Caki2 (cell line): Measurements from ENCODE around the gene DNAJC16. TPM values are rescaled to one million over a fixed set of nuclear protein-coding genes. Genes with fewer than 3 reads are reported as not detected.
"Not testable (repeated sequence)": the region's sequence is repeated elsewhere in the genome, so short reads cannot be mapped to it uniquely, and the experiment has no call there.

Source experiments
- DNase-seq: peaks from one replicate; pipeline ENCODE4 v3.0.0-alpha.2; 2015; ENCODE audit warnings: low read depth
- in situ Hi-C: cut with HindIII; loops from 2 replicates; pipeline ENCODE4 v1.10.0; 2016; ENCODE audit warnings: low sequenced_read_pairs, low pct_unique_long_range_greater_than_20kb, mixed read lengths
- total RNA-seq: library from RNA; depleted of rRNA; stranded (reverse); fragments of >200 nt; shearing (Covaris generic); gene quantifications from 2 replicates; pipeline ENCODE4 v1.2.3, GENCODE V29; 2014; ENCODE audit warnings: low replicate concordance

Gene DNAJC16
- total RNA-seq, 1 experiment from 2014 or later: 4.5 TPM

GRCh38 chr1:15604400-15604799, 77.8 kb downstream of the DNAJC16 start:
- DNase-seq, in situ Hi-C loops: not testable (repeated sequence)

DNA sequence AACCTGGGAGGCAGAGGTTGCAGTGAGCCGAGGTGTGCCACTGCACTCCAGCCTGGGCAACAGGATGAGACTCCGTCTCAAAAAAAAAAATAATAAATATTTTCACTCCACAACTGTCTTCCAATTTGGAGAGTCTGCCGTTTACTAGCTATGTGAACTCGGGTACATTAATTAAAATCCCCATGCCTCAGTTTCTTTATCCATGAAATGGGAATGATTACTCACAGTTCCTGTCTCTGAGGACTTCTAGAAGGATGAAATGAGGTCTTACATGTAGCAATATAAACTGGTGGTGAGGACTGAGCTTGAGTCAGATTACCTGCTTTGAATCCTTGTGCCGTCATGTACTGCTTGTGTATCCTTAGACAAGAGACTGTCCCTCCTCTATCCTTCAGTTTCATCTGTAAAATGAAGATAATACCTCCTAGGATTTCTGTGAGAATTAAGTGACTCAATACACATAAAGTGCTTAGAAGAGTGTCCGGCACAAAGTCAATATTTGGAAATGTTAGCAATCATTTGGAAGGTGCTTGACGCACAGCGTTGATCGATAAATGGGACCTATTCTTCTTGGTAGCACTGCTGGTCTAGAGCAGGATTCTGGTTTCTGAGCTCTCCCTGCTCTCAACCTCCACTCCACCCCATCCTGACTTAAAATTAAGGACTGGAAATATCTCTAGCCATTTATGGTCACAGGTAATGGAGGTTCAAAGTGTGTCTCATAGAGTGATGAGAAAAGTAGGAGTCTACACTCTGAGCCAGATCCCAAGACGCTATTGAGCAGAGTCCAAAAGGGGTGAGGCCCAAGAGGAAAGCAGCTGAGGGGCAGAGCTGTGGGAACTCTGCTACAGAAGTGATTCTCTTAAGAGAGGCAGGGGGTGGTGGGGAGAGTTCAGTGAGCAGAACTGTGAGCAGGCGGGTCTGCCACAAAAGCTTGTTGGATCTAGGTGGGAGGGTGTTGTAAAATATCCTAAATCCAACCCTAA, 79.0 kb downstream of the DNAJC16 start:
- DNase-seq: no peak
- in situ Hi-C loops: no loop called here

GRCh38 chr1:15609631-15610030, 83.0 kb downstream of the DNAJC16 start:
- in situ Hi-C loops: no loop called here
- DNase-seq: no peak

GRCh38 chr1:15610167-15610566, 83.5 kb downstream of the DNAJC16 start:
- DNase-seq: no peak
- in situ Hi-C loops: no loop called here

DNA sequence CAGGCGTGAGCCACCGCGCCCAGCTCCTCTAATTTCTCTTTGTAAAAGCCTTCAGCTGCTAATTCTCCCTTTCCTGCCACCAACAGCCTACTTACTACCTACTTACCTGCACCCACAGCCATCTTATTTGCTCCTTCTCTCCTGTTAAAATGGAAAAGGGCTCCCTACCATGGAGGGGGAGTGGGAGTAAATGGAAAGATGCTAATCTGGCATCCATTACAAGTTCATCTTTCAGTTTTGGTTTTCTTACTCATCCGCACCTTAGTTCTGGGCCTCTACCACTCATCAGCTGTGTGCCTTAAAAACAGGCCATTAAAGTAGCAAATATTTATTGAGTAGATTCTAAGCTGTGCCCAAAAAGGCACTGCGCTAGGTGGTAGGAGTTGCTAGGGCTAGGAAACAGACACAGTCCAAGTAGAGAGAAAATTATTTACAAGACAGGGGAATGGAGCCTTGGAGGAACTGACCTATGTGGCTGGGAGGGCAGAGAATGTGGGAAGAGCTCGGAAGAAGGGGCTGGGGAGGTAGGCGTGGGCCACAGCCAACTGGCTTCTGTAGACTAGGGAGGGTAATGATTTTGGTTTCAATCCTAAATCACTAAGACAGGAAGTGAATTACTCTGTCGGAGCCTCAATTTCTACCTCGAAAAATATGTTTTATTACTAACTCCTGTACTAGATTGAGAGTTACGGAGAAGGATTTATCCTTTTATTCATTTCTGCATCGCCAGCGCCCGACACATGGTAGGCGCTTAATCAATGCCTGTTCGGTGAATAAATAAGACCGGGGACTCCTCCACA, 89.9 kb downstream of the DNAJC16 start:
- in situ Hi-C loops: no loop called here
- DNase-seq: no peak

DNA sequence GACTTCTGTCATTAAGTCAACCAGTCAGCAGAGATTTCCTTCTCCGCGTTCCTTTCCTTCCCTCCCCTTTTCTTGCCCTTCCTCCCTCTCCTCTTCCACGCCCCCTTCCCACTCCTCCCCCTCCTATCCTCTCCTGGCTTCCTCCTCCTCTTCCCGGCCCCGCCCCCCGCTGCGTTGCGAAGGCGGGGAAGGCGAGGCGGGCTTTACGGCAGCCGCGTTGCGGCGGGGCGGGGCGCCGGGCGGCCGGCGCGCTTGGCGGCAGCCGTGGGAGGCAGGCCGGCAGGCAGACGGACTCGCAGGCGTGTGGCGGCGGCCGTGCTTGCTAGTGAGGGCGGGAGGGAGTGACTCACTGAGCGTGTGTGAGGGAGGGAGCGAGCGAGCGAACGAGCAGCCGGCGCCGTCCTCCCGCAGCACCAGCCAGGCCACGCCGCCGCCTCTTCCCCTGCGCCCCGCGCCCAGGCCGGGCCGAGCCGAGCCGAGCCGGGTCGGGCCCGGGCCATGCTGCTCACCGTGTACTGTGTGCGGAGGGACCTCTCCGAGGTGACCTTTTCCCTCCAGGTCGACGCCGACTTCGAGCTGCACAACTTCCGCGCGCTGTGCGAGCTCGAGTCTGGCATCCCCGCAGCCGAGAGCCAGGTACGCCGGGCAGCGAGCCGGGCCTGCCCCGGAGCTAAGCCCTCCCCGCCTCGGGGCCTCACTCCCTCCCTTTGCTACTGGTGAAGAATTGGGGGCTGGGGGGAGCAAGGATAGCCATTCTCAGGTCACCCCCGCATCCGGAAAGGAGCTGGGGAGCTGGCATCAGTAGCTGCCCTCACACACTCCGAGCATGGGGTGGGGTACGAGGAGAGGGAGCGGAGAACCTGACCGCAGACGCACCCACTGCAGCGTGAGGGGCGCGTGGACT, 90.8 kb downstream of the DNAJC16 start, which contains the start of gene DDI2:
Gene DDI2 (plus strand): TSS at position 286 of the 904 bp plus-strand sequence. CDS start 213 bp downstream, at position 499.
- peak; percentile 99 for DNase-seq
- in situ Hi-C loops: no loop called here

GRCh38 chr1:15618077-15618654, 91.5 kb downstream of the DNAJC16 start:
- in situ Hi-C loops: no loop called here

DNA sequence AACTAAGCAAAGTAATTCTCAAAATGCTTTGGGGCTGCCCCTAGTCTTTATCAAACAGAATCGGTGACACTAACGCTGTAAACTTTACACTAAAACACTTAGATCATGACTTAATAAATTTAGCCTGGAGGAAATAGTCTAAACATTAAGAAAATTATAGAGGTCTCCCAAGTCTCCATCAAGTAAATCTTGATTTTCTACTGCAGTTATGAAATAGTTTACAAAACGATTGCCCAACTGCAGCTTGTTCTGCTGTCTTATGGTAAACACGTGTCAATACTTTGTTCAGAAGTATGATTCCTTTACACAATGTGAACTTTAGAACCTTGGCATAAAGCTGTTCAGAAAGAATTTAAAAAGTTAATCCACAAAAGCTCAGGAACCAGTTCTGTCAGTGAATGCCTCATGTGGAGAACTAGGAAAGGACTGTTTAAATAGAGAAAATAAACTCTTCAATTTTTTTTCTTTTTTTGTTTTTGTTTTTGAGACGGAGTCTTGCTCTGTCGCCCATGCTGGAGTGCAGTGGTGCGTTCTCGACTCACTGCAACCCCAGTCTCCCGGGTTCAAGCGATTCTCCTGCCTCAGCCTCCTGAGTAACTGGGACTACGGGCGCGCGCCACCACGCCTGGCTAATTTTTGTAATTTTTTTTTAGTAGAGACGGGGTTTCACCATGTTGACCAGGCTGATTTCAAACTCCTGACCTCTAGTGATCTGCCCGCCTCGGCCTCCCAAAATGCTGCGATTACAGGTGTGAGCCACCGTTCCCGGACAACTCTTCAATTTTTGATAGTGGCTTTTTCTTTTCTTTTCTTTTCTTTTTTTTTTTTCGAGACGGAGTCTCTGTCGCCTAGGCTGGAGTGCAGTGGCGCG, 92.2 kb downstream of the DNAJC16 start:
- in situ Hi-C loops: no loop called here
- DNase-seq: no peak

More at GRCh38 chr1:15618077-15618654, 91.5 kb downstream of the DNAJC16 start:
- DNase-seq: no peak

GRCh38 chr1:15620155-15620545, 93.5 kb downstream of the DNAJC16 start:
- in situ Hi-C loops: no loop called here
- no peak for DNase-seq

DNA sequence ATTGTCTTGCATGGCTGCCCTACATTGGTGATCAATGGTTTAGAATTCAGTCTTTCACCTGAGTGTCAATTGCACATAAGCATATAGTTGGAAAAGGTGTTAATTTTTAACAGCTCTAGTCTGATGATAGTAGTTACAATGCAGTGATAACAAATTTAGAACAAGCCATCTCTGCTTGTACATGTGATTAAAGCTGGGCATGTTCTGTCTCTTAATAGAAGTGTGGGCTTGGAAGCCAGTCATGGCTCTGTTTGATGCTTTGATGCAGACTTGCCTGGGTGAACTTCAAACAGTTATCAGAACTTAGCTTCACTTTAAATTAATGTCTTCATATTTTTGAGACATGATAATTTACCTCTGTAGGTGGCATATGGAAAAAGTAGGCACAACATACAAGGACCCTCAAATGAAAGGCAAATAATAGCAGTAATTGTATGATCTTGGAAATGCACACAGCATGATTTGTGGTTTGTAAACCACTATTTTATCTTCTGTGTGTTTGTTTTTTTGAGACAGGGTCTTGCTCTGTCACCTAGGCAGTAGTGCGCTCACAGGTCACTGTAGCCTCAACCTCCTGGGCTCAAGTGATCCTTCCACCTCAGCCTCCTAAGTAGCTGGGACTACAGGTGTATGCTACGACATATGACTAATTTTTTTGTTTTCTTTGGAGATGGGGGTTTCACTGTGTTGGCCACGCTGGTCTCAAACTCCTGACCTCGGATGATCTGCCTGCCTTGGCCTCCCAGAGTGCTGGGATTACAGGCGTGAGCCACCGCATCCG, 94.4 kb downstream of the DNAJC16 start:
- in situ Hi-C loops: no loop called here
- no peak for DNase-seq

DNA sequence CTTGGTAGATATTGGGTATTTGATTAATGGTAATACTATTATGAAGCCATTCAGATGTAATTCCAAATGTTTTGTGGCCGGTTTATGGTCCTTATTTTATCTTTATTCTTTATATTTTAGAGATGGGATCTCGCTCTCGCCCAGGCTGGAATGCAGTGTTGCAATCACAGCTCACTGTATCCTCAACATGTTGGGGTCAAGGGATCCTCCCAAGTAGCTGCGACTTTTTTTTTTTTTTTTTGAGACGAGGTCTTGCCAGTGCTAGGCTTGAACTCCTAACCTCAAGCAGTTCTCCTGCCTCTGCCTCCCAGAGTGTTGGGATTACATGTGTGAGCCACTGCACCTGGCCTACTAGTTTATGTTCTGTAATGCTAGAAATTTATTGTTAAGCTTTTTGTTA, 95.3 kb downstream of the DNAJC16 start:
- in situ Hi-C loops: no loop called here
- no peak for DNase-seq

GRCh38 chr1:15622712-15623373, 96.2 kb downstream of the DNAJC16 start:
- in situ Hi-C loops: no loop called here
- no peak for DNase-seq

- in situ Hi-C loops: no loop called here
- DNase-seq: no peak
Observed at GRCh38 chr1:15623435-15623834, 96.8 kb downstream of the DNAJC16 start.

DNA sequence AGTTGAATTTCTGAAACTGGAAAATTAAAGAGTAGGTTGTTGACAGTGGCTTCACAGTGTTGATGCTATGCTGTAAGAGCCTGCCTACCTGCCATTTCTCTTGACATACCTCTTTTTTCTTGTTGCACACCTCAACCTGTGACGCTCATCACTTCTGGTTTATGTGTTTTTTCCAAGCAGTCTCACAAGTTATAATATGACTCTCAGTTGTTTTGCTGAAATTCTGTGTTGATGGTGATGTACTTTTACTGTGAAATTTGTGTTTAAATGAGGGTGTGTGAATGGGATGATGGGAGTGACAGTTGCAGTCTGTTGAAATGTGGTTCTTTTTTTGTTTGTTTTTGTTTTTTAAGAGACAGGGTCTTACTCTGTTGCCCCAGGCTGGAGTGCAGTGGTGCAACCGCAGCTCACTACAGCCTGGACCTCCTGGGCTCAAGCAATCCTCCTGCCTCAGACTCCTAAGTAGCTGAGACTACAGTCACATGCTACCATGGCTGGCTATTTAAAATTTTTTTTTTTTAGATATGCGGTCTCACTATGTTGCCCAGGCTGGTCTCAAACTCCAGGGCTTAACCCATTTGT, 97.6 kb downstream of the DNAJC16 start:
- no peak for DNase-seq
- in situ Hi-C loops: no loop called here
